ENCODE data around the gene SDK1.

Gene SDK1

DNA sequence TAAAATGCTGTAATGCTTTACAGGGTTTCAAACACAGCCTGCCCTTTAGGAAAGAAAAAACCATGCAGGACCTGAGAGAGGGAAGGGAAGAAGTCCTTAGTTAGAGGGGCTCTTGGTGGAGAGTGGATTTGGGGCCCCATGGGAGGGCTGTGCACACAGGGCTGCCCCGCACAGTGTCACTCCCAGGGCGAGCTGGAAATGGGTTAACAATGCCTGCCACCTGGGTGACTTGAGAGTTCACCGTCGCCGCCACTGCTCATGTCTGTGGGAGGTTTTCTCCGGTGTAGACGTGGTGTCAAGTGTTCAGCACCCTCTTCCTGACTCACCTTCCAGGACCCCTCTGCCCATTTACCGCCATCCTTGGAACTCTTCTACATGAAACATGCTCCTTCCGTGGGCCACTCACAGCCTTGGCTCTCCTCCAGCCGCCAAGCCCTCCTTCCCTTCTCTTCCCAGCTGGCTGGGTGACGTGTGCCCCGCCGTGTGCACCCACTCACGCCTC, 686.4 kb downstream of the SDK1 start:
- POLR2A ChIA-PET = no interaction called here
- H3K27ac ChIP-seq (ENCODE audit: extremely low read depth, low read depth, low read length) = no peak overlapping the region
- H3K9me3 ChIP-seq (ENCODE audit: control insufficient read depth, insufficient read depth, low read depth, low read length) = no peaks in the 10 kb centered on the region
- H3K4me1 ChIP-seq (ENCODE audit: control insufficient read depth, insufficient read depth, low read length) = no peaks in the 10 kb centered on the region
- peaks cover 0 to 2% of the 10 kb centered on the region in 2 experiments; a peak in 1 of 3 replicates for H3K36me3 ChIP-seq (ENCODE audit: control insufficient read depth in 2 of 2, insufficient read depth in 1 of 2, low read length in 2 of 2)
- no peak overlapping the region for H3K4me3 ChIP-seq (ENCODE audit: low read depth, low read length)
- TF ChIP-seq, protein P1, sequence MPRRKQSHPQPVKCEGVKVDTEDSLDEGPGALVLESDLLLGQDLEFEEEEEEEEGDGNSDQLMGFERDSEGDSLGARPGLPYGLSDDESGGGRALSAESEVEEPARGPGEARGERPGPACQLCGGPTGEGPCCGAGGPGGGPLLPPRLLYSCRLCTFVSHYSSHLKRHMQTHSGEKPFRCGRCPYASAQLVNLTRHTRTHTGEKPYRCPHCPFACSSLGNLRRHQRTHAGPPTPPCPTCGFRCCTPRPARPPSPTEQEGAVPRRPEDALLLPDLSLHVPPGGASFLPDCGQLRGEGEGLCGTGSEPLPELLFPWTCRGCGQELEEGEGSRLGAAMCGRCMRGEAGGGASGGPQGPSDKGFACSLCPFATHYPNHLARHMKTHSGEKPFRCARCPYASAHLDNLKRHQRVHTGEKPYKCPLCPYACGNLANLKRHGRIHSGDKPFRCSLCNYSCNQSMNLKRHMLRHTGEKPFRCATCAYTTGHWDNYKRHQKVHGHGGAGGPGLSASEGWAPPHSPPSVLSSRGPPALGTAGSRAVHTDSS (tag by site-specific recombination; IDR thresholded peaks at IDR 0.05) = no peak
- TF ChIP-seq ZNF175 (tag by site-specific recombination; IDR thresholded peaks at IDR 0.05) = no peak
- TF ChIP-seq ZNF707 (tag by site-specific recombination; IDR thresholded peaks at IDR 0.05) = no peak
- TF ChIP-seq KLF16 (tag by site-specific recombination; IDR thresholded peaks at IDR 0.05) = no peak
- TF ChIP-seq, protein P2, sequence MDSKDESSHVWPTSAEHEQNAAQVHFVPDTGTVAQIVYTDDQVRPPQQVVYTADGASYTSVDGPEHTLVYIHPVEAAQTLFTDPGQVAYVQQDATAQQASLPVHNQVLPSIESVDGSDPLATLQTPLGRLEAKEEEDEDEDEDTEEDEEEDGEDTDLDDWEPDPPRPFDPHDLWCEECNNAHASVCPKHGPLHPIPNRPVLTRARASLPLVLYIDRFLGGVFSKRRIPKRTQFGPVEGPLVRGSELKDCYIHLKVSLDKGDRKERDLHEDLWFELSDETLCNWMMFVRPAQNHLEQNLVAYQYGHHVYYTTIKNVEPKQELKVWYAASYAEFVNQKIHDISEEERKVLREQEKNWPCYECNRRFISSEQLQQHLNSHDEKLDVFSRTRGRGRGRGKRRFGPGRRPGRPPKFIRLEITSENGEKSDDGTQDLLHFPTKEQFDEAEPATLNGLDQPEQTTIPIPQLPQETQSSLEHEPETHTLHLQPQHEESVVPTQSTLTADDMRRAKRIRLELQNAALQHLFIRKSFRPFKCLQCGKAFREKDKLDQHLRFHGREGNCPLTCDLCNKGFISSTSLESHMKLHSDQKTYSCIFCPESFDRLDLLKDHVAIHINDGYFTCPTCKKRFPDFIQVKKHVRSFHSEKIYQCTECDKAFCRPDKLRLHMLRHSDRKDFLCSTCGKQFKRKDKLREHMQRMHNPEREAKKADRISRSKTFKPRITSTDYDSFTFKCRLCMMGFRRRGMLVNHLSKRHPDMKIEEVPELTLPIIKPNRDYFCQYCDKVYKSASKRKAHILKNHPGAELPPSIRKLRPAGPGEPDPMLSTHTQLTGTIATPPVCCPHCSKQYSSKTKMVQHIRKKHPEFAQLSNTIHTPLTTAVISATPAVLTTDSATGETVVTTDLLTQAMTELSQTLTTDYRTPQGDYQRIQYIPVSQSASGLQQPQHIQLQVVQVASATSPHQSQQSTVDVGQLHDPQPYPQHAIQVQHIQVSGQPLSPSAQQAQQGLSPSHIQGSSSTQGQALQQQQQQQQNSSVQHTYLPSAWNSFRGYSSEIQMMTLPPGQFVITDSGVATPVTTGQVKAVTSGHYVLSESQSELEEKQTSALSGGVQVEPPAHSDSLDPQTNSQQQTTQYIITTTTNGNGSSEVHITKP (tag by site-specific recombination; IDR thresholded peaks at IDR 0.05) = no peak
- TF ChIP-seq ZNF544 (tag by site-specific recombination; IDR thresholded peaks at IDR 0.05) = no peak
- no peak for TF ChIP-seq ZNF121 (tag by site-specific recombination; IDR thresholded peaks at IDR 0.05)
- TF ChIP-seq ZNF555 (tag by site-specific recombination; conservative IDR thresholded peaks at IDR 0.05) = no peak
- TF ChIP-seq, protein P3, sequence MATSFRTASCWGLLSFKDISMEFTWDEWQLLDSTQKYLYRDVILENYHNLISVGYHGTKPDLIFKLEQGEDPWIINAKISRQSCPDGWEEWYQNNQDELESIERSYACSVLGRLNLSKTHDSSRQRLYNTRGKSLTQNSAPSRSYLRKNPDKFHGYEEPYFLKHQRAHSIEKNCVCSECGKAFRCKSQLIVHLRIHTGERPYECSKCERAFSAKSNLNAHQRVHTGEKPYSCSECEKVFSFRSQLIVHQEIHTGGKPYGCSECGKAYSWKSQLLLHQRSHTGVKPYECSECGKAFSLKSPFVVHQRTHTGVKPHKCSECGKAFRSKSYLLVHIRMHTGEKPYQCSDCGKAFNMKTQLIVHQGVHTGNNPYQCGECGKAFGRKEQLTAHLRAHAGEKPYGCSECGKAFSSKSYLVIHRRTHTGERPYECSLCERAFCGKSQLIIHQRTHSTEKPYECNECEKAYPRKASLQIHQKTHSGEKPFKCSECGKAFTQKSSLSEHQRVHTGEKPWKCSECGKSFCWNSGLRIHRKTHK (tag by site-specific recombination; IDR thresholded peaks at IDR 0.05) = no peak
- TF ChIP-seq ZNF548 (tag by site-specific recombination; IDR thresholded peaks at IDR 0.05) = no peak
- no peak for TF ChIP-seq ZNF341 (tag by site-specific recombination; IDR thresholded peaks at IDR 0.05; ENCODE audit: low read depth)
- no peak for TF ChIP-seq ZNF23 (tag by site-specific recombination; IDR thresholded peaks at IDR 0.05; ENCODE audit: borderline replicate concordance)
- no peak for TF ChIP-seq ZNF324 (tag by site-specific recombination; IDR thresholded peaks at IDR 0.05)
- no peak for TF ChIP-seq ZNF169 (tag by site-specific recombination; IDR thresholded peaks at IDR 0.05)
- TF ChIP-seq, protein P4, sequence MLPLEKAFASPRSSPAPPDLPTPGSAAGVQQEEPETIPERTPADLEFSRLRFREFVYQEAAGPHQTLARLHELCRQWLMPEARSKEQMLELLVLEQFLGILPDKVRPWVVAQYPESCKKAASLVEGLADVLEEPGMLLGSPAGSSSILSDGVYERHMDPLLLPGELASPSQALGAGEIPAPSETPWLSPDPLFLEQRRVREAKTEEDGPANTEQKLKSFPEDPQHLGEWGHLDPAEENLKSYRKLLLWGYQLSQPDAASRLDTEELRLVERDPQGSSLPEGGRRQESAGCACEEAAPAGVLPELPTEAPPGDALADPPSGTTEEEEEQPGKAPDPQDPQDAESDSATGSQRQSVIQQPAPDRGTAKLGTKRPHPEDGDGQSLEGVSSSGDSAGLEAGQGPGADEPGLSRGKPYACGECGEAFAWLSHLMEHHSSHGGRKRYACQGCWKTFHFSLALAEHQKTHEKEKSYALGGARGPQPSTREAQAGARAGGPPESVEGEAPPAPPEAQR (tag by site-specific recombination; IDR thresholded peaks at IDR 0.05) = no peak
- TF ChIP-seq, protein P5, sequence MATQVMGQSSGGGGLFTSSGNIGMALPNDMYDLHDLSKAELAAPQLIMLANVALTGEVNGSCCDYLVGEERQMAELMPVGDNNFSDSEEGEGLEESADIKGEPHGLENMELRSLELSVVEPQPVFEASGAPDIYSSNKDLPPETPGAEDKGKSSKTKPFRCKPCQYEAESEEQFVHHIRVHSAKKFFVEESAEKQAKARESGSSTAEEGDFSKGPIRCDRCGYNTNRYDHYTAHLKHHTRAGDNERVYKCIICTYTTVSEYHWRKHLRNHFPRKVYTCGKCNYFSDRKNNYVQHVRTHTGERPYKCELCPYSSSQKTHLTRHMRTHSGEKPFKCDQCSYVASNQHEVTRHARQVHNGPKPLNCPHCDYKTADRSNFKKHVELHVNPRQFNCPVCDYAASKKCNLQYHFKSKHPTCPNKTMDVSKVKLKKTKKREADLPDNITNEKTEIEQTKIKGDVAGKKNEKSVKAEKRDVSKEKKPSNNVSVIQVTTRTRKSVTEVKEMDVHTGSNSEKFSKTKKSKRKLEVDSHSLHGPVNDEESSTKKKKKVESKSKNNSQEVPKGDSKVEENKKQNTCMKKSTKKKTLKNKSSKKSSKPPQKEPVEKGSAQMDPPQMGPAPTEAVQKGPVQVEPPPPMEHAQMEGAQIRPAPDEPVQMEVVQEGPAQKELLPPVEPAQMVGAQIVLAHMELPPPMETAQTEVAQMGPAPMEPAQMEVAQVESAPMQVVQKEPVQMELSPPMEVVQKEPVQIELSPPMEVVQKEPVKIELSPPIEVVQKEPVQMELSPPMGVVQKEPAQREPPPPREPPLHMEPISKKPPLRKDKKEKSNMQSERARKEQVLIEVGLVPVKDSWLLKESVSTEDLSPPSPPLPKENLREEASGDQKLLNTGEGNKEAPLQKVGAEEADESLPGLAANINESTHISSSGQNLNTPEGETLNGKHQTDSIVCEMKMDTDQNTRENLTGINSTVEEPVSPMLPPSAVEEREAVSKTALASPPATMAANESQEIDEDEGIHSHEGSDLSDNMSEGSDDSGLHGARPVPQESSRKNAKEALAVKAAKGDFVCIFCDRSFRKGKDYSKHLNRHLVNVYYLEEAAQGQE (tag by site-specific recombination; IDR thresholded peaks at IDR 0.05) = no peak
- TF ChIP-seq ZNF621 (tag by site-specific recombination; IDR thresholded peaks at IDR 0.05) = no peak
- CTCF ChIA-PET = no interaction called here

All from HEK293 (cell line).